ENCODE data around the gene CRADD.

The CRADD gene

DNA sequence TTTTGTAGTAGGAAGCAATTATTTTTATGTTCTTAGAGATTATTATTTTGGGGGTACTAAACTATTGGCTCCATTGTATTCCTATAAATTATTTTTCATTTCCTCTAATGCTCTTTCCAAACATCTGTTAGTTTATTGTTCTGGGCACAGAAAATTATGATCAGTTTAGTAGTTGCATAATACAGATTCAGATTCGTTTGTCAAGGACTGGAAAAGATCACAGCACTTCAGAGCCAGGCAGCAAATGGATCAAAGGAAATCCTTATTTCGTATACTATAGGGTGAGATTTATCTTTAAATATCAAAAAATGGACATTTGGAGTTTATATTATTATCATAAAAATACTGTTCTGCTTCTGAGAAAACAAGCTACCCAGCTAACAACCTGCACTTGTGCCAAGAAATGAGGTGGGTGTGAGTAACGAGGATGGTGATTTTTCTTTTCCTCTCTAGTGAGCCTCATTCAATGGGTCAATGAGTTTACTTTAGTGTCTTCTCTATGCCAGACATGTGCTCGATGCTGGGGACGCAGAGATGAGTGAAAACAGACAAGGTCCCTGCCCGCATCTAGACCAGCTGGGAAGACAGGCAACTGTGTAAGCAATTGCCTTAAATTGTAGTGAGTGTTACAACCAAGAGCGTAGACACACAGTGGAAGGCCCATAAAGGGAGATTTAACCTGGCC, 262.6 kb downstream of the CRADD start:
- DNase-seq (ENCODE audit: low read depth) = no peak

DNA sequence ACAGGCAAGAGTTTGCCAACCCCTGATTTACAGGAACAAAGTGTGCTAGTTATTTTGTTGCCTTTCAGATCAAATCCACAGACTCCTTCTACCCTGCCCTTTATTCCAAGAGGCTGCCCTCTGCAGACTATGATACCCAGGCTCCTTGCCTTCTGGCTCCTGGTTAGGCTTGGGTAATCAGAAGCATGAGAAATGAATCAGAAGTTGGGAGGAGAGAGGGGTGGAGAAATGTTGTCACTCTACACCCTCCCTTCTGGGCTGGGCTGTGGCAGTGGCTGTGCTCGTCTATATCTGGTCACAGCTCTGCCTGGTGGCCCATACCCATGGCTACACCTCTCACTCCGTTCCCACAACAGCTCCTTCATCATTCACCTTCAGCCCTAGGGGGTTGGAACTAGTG, 266.6 kb downstream of the CRADD start:
- DNase-seq (ENCODE audit: low read depth) = no peak

DNA sequence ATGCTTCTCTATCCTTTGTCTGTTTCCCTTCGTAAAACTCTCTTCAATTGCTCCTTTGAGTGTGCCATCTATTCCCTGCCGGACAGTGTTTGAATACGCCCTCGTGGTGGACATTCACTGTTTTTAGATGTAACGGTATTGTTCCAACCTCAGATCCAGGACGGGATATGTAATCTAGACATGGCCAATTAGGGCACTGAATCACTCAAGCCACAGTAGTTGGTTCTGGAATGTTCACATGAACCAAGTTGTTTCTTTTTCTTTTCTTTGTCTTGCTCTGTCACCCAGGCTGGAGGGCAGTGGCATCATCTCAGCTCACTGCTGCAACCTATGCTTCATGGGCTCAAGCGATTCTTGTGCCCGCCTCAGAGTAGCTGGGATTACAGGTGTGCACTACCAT, 267.0 kb downstream of the CRADD start:
- no peak for DNase-seq (ENCODE audit: low read depth)

Measured in stimulated activated CD8-positive, alpha-beta memory T cell treated with anti-CD3 and anti-CD28 coated beads, Interleukin-4, amount 100 ng/mL, for 24 hours (primary cell).